Measurements from ENCODE around the gene ST3GAL4.
A peak's percentile ranks its signal among the peaks of the same experiment; 100 is the strongest.
"Not testable (repeated sequence)": the region's sequence is repeated elsewhere in the genome, so short reads cannot be mapped to it uniquely, and the experiment has no call there.

The ST3GAL4 gene

GRCh38 chr11:126355324-126355925 is at the start of gene ST3GAL4:
ST3GAL4 (plus strand) TSS chr11:126355686; CDS start chr11:126406156, 50,470 bp downstream.
- peak in 1 of 2 experiments; percentile 59 for DNase-seq

- no peak for DNase-seq
Observed at GRCh38 chr11:126305699-126306098, 49.8 kb upstream of the ST3GAL4 start.

- no peak for DNase-seq
Observed at GRCh38 chr11:126307706-126308105, 47.8 kb upstream of the ST3GAL4 start.

- DNase-seq = no peak
Observed at GRCh38 chr11:126308271-126308671, 47.2 kb upstream of the ST3GAL4 start.

- not testable (repeated sequence) for DNase-seq
Observed at GRCh38 chr11:126308771-126309170, 46.7 kb upstream of the ST3GAL4 start.

GRCh38 chr11:126310200-126310991 is 45.1 kb upstream of the ST3GAL4 start:
- DNase-seq = peak in 1 of 2 experiments; percentile 38

GRCh38 chr11:126310992-126311310 is 44.5 kb upstream of the ST3GAL4 start:
- no peak for DNase-seq

GRCh38 chr11:126311401-126312291 is 43.8 kb upstream of the ST3GAL4 start:
- DNase-seq = no peak

- DNase-seq = no peak
Observed at GRCh38 chr11:126312961-126313360, 42.5 kb upstream of the ST3GAL4 start.

GRCh38 chr11:126313826-126314225 is 41.7 kb upstream of the ST3GAL4 start:
- no peak for DNase-seq

GRCh38 chr11:126317432-126317755 is 38.1 kb upstream of the ST3GAL4 start:
- DNase-seq = no peak

GRCh38 chr11:126317756-126318573 is 37.5 kb upstream of the ST3GAL4 start:
- no peak for DNase-seq

GRCh38 chr11:126318574-126319373 is 36.7 kb upstream of the ST3GAL4 start:
- DNase-seq = no peak

GRCh38 chr11:126319374-126319740 is 36.1 kb upstream of the ST3GAL4 start:
- DNase-seq = no peak

- DNase-seq = no peak
Observed at GRCh38 chr11:126322996-126323395, 32.5 kb upstream of the ST3GAL4 start.

- no peak for DNase-seq
Observed at GRCh38 chr11:126327281-126328000, 28.0 kb upstream of the ST3GAL4 start.

GRCh38 chr11:126328001-126328390 is 27.5 kb upstream of the ST3GAL4 start:
- DNase-seq = no peak

GRCh38 chr11:126328444-126328843 is 27.0 kb upstream of the ST3GAL4 start:
- no peak for DNase-seq

- no peak for DNase-seq
Observed at GRCh38 chr11:126328938-126329643, 26.4 kb upstream of the ST3GAL4 start.

- no peak for DNase-seq
Observed at GRCh38 chr11:126329644-126330211, 25.8 kb upstream of the ST3GAL4 start.

Data from SW 1271 (cell line).